ENCODE results near the gene LRCH1.

Gene LRCH1

GRCh38 chr13:46535002-46535401 lies 18.0 kb upstream of the LRCH1 start:
- DNase-seq (ENCODE audit: low read depth): no peak

DNA sequence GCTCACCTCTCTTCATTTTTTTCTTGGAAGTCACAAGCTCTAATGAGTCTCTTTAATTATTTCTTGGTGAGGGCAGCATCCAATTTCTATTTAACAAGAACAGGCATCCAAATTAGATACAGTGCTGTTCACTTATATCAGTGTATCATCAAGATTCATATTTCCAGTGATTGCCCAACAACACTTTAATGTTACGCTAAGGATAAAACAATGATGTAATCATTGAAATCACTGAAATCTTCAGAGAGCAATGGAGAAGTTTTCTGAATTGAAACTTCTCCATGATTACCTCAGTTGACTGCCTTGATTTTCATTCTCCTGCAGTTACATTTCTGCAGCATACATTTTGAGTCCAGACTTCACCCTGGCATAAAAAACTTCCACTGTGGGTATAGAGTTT lies 17.1 kb upstream of the LRCH1 start:
- no peak for DNase-seq (ENCODE audit: low read depth)

- no peak for DNase-seq (ENCODE audit: low read depth)
Measured at GRCh38 chr13:46536341-46536740, 16.6 kb upstream of the LRCH1 start.

- DNase-seq (ENCODE audit: low read depth): no peak
Measured at GRCh38 chr13:46539231-46539630, 13.7 kb upstream of the LRCH1 start.

GRCh38 chr13:46541210-46541609 lies 11.8 kb upstream of the LRCH1 start:
- no peak for DNase-seq (ENCODE audit: low read depth)

- DNase-seq (ENCODE audit: low read depth): no peak
Measured at GRCh38 chr13:46542833-46543232, 10.1 kb upstream of the LRCH1 start.

- DNase-seq (ENCODE audit: low read depth): no peak
Measured at GRCh38 chr13:46543287-46543686, 9.7 kb upstream of the LRCH1 start.

DNA sequence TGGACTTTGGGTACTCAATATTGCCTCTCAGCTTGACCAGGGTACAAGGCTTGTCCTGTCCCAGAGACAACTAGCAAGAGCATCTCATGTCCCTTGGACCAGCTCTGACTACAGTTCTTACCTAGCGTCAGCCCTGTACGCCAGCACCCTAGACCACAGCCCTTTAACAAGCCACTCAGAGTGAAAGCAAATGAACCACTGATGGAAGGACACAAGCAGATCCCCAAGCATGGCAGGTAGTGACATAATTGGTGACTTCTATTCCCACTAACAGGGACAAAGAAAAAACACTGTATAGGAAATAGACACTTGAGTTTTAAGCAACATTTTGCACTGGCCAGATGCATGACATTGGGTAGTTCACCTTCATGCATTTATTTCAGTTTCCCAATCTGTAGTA lies 8.8 kb upstream of the LRCH1 start:
- DNase-seq (ENCODE audit: low read depth): no peak

DNA sequence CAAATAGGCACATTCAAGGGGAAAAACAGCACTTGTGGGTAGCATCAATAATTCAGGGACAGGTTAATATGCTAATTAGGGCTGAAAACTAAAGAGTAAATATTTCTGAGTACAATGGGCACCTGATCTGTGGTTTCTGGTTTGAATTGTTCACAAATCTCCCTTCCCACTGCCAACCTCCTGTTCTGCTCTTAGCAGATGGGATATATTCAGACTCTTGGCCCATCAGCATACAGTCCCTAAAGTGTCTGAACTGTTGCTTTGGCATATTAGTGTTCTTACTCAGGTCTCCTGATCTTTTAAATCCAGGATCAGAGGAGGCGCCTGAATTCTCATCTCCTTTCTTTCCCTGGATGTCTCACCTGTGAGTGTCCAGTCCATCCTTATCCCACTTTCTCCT lies 8.2 kb upstream of the LRCH1 start:
- no peak for DNase-seq (ENCODE audit: low read depth)

GRCh38 chr13:46546084-46546768 lies 6.7 kb upstream of the LRCH1 start:
- no peak for DNase-seq (ENCODE audit: low read depth)

DNA sequence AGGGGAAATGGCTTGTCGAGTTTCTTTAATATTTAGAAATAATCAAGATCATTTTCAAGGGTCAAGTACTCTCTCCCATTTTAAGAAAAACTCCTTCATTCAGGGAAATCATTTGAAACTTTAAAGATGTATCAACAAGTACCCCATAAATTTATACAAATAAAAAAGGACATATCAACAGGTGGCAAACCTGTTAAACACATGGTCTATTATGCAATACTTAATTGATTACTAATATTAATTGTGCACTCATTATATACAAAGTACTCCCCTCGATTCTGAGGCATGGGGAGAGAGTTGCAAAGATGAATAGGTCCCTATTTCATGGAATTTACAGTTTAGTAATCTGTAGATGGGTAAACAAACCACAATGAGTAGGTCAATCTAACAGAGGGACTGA lies 2.1 kb upstream of the LRCH1 start:
- no peak for DNase-seq (ENCODE audit: low read depth)

- DNase-seq (ENCODE audit: low read depth): peak; percentile 58
Measured at GRCh38 chr13:46551410-46552302, 1.3 kb upstream of the LRCH1 start.

GRCh38 chr13:46552303-46552682 lies 677 bp upstream of the LRCH1 start:
- DNase-seq (ENCODE audit: low read depth): no peak

GRCh38 chr13:46553521-46553885 lies 533 bp downstream of the LRCH1 start:
- DNase-seq (ENCODE audit: low read depth): no peak

GRCh38 chr13:46553886-46554858 lies 1.2 kb downstream of the LRCH1 start:
- DNase-seq (ENCODE audit: low read depth): peak; percentile 60

GRCh38 chr13:46554951-46555350 lies 2.0 kb downstream of the LRCH1 start:
- no peak for DNase-seq (ENCODE audit: low read depth)

DNA sequence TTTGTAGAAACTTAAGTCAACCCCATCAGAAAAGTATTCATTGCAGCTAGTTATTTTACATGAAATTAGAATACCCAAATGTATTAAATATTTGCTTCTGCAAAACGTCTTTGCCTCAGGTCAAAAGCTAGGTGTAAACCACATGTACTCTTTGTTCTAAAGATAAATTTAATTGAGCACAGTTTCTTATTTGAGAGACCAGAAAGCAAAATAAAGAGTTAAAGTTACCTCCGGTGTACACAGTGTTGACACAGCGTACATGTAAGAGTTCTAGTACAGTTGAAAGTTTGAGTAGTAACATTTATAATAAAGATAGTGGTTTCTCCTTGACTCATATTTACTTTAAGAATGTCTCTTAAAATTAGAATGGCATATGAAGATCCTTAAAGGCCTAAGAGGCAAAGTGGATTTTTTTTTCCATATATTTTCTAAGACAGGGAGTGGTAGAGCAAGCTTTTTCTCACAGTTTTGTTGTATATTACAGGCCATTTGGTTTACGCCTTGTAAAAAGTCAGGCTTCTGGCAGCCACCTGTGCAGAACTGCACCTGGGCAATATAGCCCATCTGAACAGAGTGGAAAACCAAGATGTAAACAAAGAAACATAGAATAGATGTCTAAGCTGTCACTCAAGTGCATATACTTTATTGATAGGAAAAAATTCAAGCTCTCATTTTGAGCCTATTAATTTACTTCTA lies 2.9 kb downstream of the LRCH1 start:
- no peak for DNase-seq (ENCODE audit: low read depth)

GRCh38 chr13:46556418-46556779 lies 3.4 kb downstream of the LRCH1 start:
- no peak for DNase-seq (ENCODE audit: low read depth)

DNA sequence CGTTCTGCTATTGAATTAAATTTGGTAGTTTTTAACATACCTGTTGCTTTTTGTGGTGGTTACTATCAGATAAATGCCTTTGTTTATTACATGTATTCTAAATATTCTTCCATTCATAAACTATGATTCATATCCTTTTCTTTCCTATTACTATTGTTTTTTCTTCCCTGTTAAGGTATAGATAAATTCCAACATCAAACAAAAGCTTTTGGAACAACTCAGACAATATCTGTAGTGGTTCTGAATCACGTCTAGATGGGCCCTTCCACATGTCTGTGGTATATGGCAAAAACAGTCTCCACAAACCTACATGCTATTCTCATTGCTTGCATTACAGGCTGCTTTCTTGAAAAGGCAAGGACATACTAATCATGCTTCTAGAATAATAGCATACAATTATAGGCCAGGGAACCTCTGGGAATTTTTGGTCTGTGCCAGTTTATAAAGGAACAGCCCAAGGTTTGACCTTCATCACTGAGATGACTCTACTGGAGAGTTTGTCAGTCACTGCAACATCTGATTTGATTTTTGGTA lies 6.4 kb downstream of the LRCH1 start:
- DNase-seq (ENCODE audit: low read depth): no peak

DNA sequence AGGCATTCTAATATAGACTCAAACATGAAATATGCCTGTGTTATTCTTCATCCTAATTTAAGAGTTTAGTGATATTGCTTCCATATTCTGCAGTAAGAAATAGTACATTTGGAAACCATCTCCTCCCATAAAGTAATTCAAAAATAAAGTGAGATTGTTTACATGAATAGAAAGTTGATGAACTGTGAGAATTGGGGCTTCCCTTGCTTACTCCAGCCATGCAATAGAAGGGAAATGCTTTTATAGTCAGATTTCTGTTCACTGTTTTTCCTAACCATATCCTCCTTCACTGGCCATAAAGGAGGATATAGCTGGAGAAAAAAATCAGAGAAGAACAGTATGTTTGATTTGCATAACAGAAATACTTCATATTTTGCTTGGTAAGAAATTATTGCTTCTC lies 7.8 kb downstream of the LRCH1 start:
- DNase-seq (ENCODE audit: low read depth): no peak

GRCh38 chr13:46561286-46561685 lies 8.3 kb downstream of the LRCH1 start:
- DNase-seq (ENCODE audit: low read depth): no peak

DNA sequence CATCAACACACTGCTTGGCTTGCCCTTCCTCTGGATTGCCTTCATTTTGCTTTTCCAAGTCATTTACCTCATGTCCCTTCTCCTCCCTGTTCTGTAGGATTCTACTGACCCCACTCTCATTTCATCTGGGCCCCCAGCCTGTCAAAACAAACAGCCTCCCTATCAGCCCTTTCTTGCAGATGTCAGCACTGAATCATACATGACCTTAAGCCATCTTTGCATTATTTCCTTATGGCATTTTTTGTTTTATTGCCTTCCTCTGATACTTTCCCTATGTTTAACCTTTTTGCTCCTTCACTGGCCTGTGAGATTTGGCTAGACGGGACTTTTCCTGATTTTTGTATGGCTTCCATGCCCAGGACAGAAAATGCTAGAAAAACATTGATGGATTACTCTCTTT lies 8.7 kb downstream of the LRCH1 start:
- no peak for DNase-seq (ENCODE audit: low read depth)

All from activated T-cell treated with anti-CD3 and anti-CD28 coated beads for 48 hours (primary cell).